22Rv1 (cell line): ENCODE results near the gene MBNL3.

Experiments used
- ZFX ChIP-seq: fragments of 450-650 bp; IDR thresholded peaks from 2 replicates; pipeline ENCODE4 v1.6.1; 2017; ENCODE audit warnings: antibody characterized with exemption, borderline replicate concordance
- TF ChIP-seq, protein P1 (sequence below): fragments of 450-650 bp; IDR thresholded peaks from 2 replicates; pipeline ENCODE4 v1.5.1; 2017; ENCODE audit warnings: mild to moderate bottlenecking

DNA sequence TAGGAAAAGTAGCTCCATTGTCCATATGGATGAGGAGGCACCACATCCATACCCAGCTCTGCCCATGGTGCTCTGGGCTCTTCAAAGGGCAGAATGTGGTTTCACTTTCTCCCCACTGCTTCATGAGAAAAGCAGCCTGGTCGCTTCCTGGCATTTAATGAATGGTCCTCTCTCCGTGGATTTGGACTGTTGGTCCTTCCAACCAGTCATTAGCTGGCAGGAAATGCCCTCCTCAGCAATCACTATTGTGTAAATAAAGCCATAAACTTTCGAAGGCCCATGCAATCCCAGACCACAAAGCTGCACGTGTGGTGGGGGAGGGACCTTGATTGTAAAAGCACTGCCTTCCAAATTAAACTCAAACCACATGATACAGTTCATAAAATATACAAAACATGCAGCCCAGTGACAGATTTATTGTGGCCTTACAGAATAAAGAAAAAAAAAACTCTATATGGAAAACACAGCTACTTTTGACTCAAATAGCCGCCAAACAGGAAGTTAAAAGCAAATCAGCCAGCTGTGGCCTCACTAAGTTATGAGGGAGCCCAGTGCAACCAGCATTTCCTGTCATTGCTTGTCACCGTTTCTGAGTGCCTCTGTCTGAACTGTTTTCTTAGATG is 8.1 kb downstream of the MBNL3 start:
- TF ChIP-seq, protein P1, sequence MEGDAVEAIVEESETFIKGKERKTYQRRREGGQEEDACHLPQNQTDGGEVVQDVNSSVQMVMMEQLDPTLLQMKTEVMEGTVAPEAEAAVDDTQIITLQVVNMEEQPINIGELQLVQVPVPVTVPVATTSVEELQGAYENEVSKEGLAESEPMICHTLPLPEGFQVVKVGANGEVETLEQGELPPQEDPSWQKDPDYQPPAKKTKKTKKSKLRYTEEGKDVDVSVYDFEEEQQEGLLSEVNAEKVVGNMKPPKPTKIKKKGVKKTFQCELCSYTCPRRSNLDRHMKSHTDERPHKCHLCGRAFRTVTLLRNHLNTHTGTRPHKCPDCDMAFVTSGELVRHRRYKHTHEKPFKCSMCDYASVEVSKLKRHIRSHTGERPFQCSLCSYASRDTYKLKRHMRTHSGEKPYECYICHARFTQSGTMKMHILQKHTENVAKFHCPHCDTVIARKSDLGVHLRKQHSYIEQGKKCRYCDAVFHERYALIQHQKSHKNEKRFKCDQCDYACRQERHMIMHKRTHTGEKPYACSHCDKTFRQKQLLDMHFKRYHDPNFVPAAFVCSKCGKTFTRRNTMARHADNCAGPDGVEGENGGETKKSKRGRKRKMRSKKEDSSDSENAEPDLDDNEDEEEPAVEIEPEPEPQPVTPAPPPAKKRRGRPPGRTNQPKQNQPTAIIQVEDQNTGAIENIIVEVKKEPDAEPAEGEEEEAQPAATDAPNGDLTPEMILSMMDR: no peak
- no peak for TF ChIP-seq ZFX
